ENCODE measurements around the gene WDFY4. TPM values are rescaled to one million over a fixed set of nuclear protein-coding genes. Genes with fewer than 3 reads are reported as not detected.

Gene WDFY4
- total and polyA plus RNA-seq, 7 donors, result 0.23 to 1.3 (median 0.69) TPM

- 88 to 92% (median 89%) methylated on average over 2 of the region's 2 CpGs for WGBS, 3 donors
- no peak for TF ChIP-seq CTCF (IDR thresholded peaks at IDR 0.05)
- Histone ChIP-seq H3K4me1 (no peaks in the 10 kb centered on the region), H3K9me3 (no peaks in the 10 kb centered on the region), H3K36me3 (ENCODE audit: insufficient read depth in 1 of 2, low read depth in 1 of 2) (no peaks in the 10 kb centered on the region), H3K4me3 (no peak overlapping the region), H3K27me3 (ENCODE audit: insufficient read depth in 3 of 3, low read length in 2 of 3) (peaks cover 0 to 12% (median 0%) of the 10 kb centered on the region in 3 donors), H3K27ac (no peak overlapping the region)
- ATAC-seq, result no peak
- DNase-seq, result no peak
- intact Hi-C loops (cut with DNase I), result no loop called here
These were observed 112.1 kb downstream of the WDFY4 start for GRCh38 chr10:48796713-48797245.

GRCh38 chr10:48797830-48798229, 113.2 kb downstream of the WDFY4 start:
- Histone ChIP-seq H3K27me3 (ENCODE audit: insufficient read depth in 3 of 3, low read length in 2 of 3) (peaks cover 0 to 8% (median 0%) of the 10 kb centered on the region in 3 donors), H3K27ac (no peak overlapping the region), H3K36me3 (ENCODE audit: insufficient read depth in 1 of 2, low read depth in 1 of 2) (no peaks in the 10 kb centered on the region), H3K4me1 (no peaks in the 10 kb centered on the region), H3K4me3 (no peak overlapping the region), H3K9me3 (no peaks in the 10 kb centered on the region)
- DNase-seq, result no peak
- 78 to 84% (median 83%) methylated on average over 4 of the region's 4 CpGs for WGBS, 3 donors
- TF ChIP-seq CTCF (IDR thresholded peaks at IDR 0.05), result no peak
- no peak for ATAC-seq
- intact Hi-C loops (cut with DNase I), result no loop called here

- H3K9me3 ChIP-seq, result no peaks in the 10 kb centered on the region
- H3K36me3 ChIP-seq (ENCODE audit: insufficient read depth in 1 of 2, low read depth in 1 of 2), result no peaks in the 10 kb centered on the region
- no peak for TF ChIP-seq CTCF (IDR thresholded peaks at IDR 0.05)
- 73 to 75% (median 75%) methylated on average over 5 of the region's 5 CpGs for WGBS, 3 donors
- no peaks in the 10 kb centered on the region for H3K4me1 ChIP-seq
- intact Hi-C loops (cut with DNase I), result no loop called here
- ATAC-seq (no peak), DNase-seq (no peak)
- no peak overlapping the region for H3K4me3 ChIP-seq
- H3K27me3 ChIP-seq (ENCODE audit: insufficient read depth in 3 of 3, low read length in 2 of 3), result peaks cover 0 to 8% (median 0%) of the 10 kb centered on the region in 3 donors
- no peak overlapping the region for H3K27ac ChIP-seq
These were observed 114.0 kb downstream of the WDFY4 start for GRCh38 chr10:48798481-48799254.

- no peak for TF ChIP-seq CTCF (IDR thresholded peaks at IDR 0.05)
- no peaks in the 10 kb centered on the region for H3K9me3 ChIP-seq
- no peak overlapping the region for H3K4me3 ChIP-seq
- H3K36me3 ChIP-seq (ENCODE audit: insufficient read depth in 1 of 2, low read depth in 1 of 2), result no peaks in the 10 kb centered on the region
- intact Hi-C loops (cut with DNase I), result no loop called here
- 89 to 93% (median 92%) methylated on average over 17 of the region's 17 CpGs for WGBS, 3 donors
- DNase-seq, result no peak
- no peak for ATAC-seq
- peaks cover 0 to 2% (median 0%) of the 10 kb centered on the region in 3 donors for H3K27me3 ChIP-seq (ENCODE audit: insufficient read depth in 3 of 3, low read length in 2 of 3)
- H3K4me1 ChIP-seq, result no peaks in the 10 kb centered on the region
- no peak overlapping the region for H3K27ac ChIP-seq
These were observed 114.8 kb downstream of the WDFY4 start for GRCh38 chr10:48799341-48800006.
